GM23248 (cell line): Measurements from ENCODE around the gene ERGIC1.

ENCODE experiments used
- EZH2 ChIP-seq: fragments of 200-600 bp; sonication (generic); IDR thresholded peaks from 2 replicates; pipeline ENCODE4 v1.6.1; 2018; ENCODE audit warnings: antibody characterized with exemption, mild to moderate bottlenecking; ENCODE audit not compliant: insufficient read depth, poor library complexity, severe bottlenecking
- EZH2phosphoT487 ChIP-seq: fragments of 200-600 bp; sonication (generic); IDR thresholded peaks from 2 replicates; pipeline ENCODE4 v1.6.1; 2018; ENCODE audit warnings: antibody characterized with exemption, moderate library complexity, mild to moderate bottlenecking, low read depth; ENCODE audit not compliant: insufficient read depth

DNA sequence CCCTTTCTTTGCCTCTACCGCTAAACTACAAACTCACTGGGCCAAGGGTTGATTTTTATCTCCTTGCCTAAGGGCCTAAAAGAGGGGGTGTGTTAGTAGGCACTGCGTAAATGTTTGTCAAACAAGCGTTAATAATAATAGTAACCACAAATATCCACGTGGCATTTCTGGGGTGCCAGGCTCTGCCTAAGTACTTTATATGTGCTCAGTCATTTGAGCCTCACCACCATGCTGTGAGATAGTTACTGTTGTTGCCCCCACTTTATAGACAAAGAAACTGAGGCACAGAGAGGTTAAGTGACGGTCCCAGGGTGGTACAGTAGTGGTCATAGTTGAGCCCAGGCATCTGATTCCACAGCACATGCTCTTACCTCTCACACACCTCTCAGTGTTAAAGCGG, 52.4 kb downstream of the ERGIC1 start:
- TF ChIP-seq EZH2 = no peak
- no peak for TF ChIP-seq EZH2phosphoT487
